HepG2 (cell line): ENCODE measurements around the gene MTOR. TPM values are rescaled to one million over a fixed set of nuclear protein-coding genes. Genes with fewer than 3 reads are reported as not detected.

Experiments used
- ATAC-seq: fragments of 200-7000 bp; cut with Tn5 transposase; 3 replicates; pipeline ENCODE4 v1.9.1; 2020; ENCODE audit warnings: mild to moderate bottlenecking, moderate library complexity
- BruUV-seq: library from RNA; stranded (reverse); fragments of 400-500 nt; replicated peaks from 2 replicates; lab custom pipeline; 2021; lab: Mats Ljungman, UMichigan
- CTCF ChIA-PET: fragments of 300-600 bp; formaldehyde crosslinking; extraction: SDS; loops from one replicate; lab custom pipeline; 2021; ENCODE audit warnings: low total read pairs, inconsistent platforms, low intra/inter-chr PET ratio; lab: Yijun Ruan, JAX
- POLR2A ChIA-PET: fragments of 350-600 bp; sonication (Branson Sonifier 250); formaldehyde crosslinking; loops from one replicate; lab custom pipeline; 2020; ENCODE audit warnings: antibody characterized with exemption, inconsistent platforms; lab: Yijun Ruan, JAX
- DNase-seq: peaks from one replicate; pipeline ENCODE4 v3.0.0-alpha.2; 2015; ENCODE audit warnings: low spot score
- FAIRE-seq: peaks from 3 replicates; lab custom pipeline; 2011; peaks lifted over from hg19 to GRCh38; lab: Jason Lieb, UNC
- H2AFZ ChIP-seq: one replicate; pipeline ENCODE4 v1.6.1; 2011; ENCODE audit warnings: low read length, inconsistent platforms
- H3K27ac ChIP-seq: fragments of 300-600 bp; 3 replicates; pipeline ENCODE4 v1.8.0; 2011; ENCODE audit warnings: mixed run types, mild to moderate bottlenecking, mixed read lengths, low read length, inconsistent platforms; ENCODE audit not compliant: insufficient read depth; ENCODE audit errors: extremely low read length
- H3K27me3 ChIP-seq, 2 experiments: fragments of 200-600 bp in 1 of 2; 2 replicates in 1 of 2; 3 replicates in 1 of 2; pipeline versions ENCODE4 v1.6.0 to v1.8.0; 2011; ENCODE audit warnings: low read length in 2 of 2, mild to moderate bottlenecking in 2 of 2, moderate library complexity in 2 of 2, inconsistent platforms in 1 of 2; ENCODE audit not compliant: insufficient read depth in 2 of 2, control insufficient read depth in 1 of 2
- H3K36me3 ChIP-seq, 2 experiments: fragments of 200-600 bp in 1 of 2; replicated peaks in 1 of 2; 2 replicates in 1 of 2; 3 replicates in 1 of 2; pipeline versions ENCODE4 v1.5.1 to v1.8.0; 2011; ENCODE audit warnings: low read length in 2 of 2, inconsistent platforms in 1 of 2; ENCODE audit not compliant: insufficient read depth in 2 of 2, control insufficient read depth in 1 of 2
- H3K4me1 ChIP-seq: 2 replicates; pipeline ENCODE4 v1.5.1; 2012; ENCODE audit warnings: low read length, inconsistent platforms; ENCODE audit not compliant: insufficient read depth
- H3K4me2 ChIP-seq: 2 replicates; pipeline ENCODE4 v1.6.0; 2011; ENCODE audit warnings: low read depth, low read length, inconsistent platforms
- H3K4me3 ChIP-seq, 3 experiments: fragments of 200-600 bp in 1 of 3; sonication (generic), shearing (Covaris generic) in 1 of 3; replicated peaks in 1 of 3; 2 replicates each; pipeline ENCODE4 v1.5.1; 2011 to 2016; ENCODE audit warnings: low read length in 3 of 3, inconsistent platforms in 2 of 3, low read depth in 2 of 3, mild to moderate bottlenecking in 2 of 3, control low read depth in 1 of 3, mixed read lengths in 1 of 3; ENCODE audit not compliant: insufficient read depth in 1 of 3
- H3K79me2 ChIP-seq: one replicate; pipeline ENCODE4 v1.6.1; 2011; ENCODE audit warnings: low read length, inconsistent platforms; ENCODE audit not compliant: insufficient read depth
- H3K9ac ChIP-seq: 2 replicates; pipeline ENCODE4 v1.6.0; 2011; ENCODE audit warnings: mild to moderate bottlenecking, low read depth, low read length, inconsistent platforms; ENCODE audit not compliant: insufficient read depth
- H3K9me3 ChIP-seq: 2 replicates; pipeline ENCODE4 v1.5.1; 2012; ENCODE audit warnings: mild to moderate bottlenecking, low read length
- H4K20me1 ChIP-seq: 2 replicates; pipeline ENCODE4 v1.6.0; 2011; ENCODE audit warnings: inconsistent platforms, mild to moderate bottlenecking, low read length, moderate library complexity; ENCODE audit not compliant: insufficient read depth
- CC2D1A ChIP-seq: sonication (generic); formaldehyde crosslinking; IDR thresholded peaks from 2 replicates; pipeline ENCODE4 v1.8.1; 2023; ENCODE audit warnings: mild to moderate bottlenecking, missing genetic modification reagents
- HOXA5 ChIP-seq: sonication (generic); formaldehyde crosslinking; IDR thresholded peaks from 2 replicates; pipeline ENCODE4 v1.4.0; 2020; ENCODE audit warnings: missing genetic modification reagents
- PAX8 ChIP-seq: sonication (generic); formaldehyde crosslinking; IDR thresholded peaks from 2 replicates; pipeline ENCODE4 v1.8.0; 2022; ENCODE audit warnings: mild to moderate bottlenecking, missing genetic modification reagents, borderline replicate concordance
- RARA ChIP-seq: IDR thresholded peaks from 2 replicates; pipeline ENCODE4 v1.6.1; 2016; ENCODE audit warnings: missing genetic modification reagents, missing compliant biosample characterization
- WGBS: methylation state at CpG from one replicate; pipeline ENCODE4 v1.1.6; 2017; ENCODE audit warnings: low lambda C conversion rate; 5-methylcytosine and 5-hydroxymethylcytosine counted together
- in situ Hi-C: cut with HindIII; loops from 2 replicates; pipeline ENCODE4 v1.10.0; 2017; ENCODE audit warnings: low pct_unique_long_range_greater_than_20kb; ENCODE audit not compliant: extremely low pct_ligation_motif_present
- intact Hi-C: fragments of 100-400 bp; cut with micrococcal nuclease; formaldehyde crosslinking; loops from one replicate; pipeline ENCODE4 v1.10.0; 2022; ENCODE audit not compliant: unreplicated experiment
- polyA plus RNA-seq, 8 experiments: library from polyadenylated mRNA; depleted of rRNA in 3 of 8; stranded (reverse) in 7 of 8; unstranded in 1 of 8; fragments of >200 nt; fragmentation: Illumina TruSeq in 4 of 8; extraction: Trizol in 4 of 8; gene quantifications; 2 replicates each; pipeline versions ENCODE4 v1.2.1 to v1.2.3, GENCODE V29; 2011 to 2016; ENCODE audit warnings: low read depth in 4 of 8, missing spikeins in 1 of 8, mixed read lengths in 1 of 8; ENCODE audit not compliant: insufficient read depth in 1 of 8
- total RNA-seq, 5 experiments: library from RNA; depleted of rRNA; stranded (reverse); fragments of >200 nt; fragmentation: Illumina TruSeq; extraction: Trizol; gene quantifications; 2 replicates each; pipeline ENCODE4 v1.2.3, GENCODE V29; 2016; ENCODE audit warnings: low read depth in 1 of 5
- TF ChIP-seq, protein P1 (sequence below): sonication (generic); formaldehyde crosslinking; IDR thresholded peaks from 2 replicates; pipeline ENCODE4 v1.8.0; 2022; ENCODE audit warnings: mild to moderate bottlenecking, missing genetic modification reagents, borderline replicate concordance

MTOR gene
- total and polyA plus RNA-seq, 2 of the 13 experiments (the other 11 are each of a cell fraction or from before 2014, with no cell fraction given): 24.6 to 34.6 TPM

DNA sequence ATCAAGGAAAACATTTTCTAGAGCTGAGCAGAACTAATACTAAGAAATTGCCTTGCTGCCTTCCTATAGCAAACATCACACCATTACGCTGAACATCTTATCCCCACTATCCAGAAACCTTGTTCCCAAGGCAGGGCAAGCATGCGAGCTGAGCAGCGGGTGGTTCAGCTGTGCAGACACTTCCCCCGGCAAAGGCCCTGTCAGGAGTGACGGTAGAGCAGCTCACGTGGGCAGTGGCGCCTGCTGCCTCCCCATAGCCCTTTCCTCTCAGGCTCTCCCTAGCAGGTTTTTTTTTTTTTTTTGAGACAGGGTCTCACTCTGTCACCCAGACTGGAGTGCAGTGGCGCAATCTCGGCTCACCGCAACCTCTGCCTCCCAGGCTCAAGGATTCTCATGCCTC lies 86.9 kb downstream of the MTOR start:
- FAIRE-seq (no peak), ATAC-seq (no peak)
- H3K27ac ChIP-seq: no peak overlapping the region
- CTCF ChIA-PET: no interaction called here
- peaks cover 0 to 2% of the 10 kb centered on the region in 2 experiments; a peak in 1 of 5 replicates for H3K36me3 ChIP-seq
- no peak overlapping the region for H3K4me3 ChIP-seq
- WGBS: 99% methylated on average over 10 of the region's 10 CpGs
- intact Hi-C loops: no loop called here
- no peaks in the 10 kb centered on the region for H3K79me2 ChIP-seq
- TF ChIP-seq, protein P1, sequence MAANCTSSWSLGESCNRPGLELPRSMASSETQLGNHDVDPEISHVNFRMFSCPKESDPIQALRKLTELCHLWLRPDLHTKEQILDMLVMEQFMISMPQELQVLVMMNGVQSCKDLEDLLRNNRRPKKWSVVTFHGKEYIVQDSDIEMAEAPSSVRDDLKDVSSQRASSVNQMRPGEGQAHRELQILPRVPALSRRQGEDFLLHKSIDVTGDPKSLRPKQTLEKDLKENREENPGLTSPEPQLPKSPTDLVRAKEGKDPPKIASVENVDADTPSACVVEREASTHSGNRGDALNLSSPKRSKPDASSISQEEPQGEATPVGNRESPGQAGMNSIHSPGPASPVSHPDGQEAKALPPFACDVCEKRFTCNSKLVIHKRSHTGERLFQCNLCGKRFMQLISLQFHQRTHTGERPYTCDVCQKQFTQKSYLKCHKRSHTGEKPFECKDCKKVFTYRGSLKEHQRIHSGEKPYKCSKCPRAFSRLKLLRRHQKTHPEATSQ (CRISPR knock-in tag): no peak
- TF ChIP-seq, all 625 proteins: peak for 0
- POLR2A ChIA-PET: no interaction called here
- H3K4me1 ChIP-seq: peaks cover 9% of the 10 kb centered on the region; the same call in 1 of the 2 replicates
- H2AFZ ChIP-seq: no peak overlapping the region
- no peak for DNase-seq
- no peak overlapping the region for H3K9ac ChIP-seq
- no peaks in the 10 kb centered on the region for H4K20me1 ChIP-seq
- H3K9me3 ChIP-seq: no peaks in the 10 kb centered on the region
- no TSS peak for BruUV-seq
- H3K27me3 ChIP-seq: no peaks in the 10 kb centered on the region
- in situ Hi-C loops: no loop called here
- H3K4me2 ChIP-seq: no peak overlapping the region

DNA sequence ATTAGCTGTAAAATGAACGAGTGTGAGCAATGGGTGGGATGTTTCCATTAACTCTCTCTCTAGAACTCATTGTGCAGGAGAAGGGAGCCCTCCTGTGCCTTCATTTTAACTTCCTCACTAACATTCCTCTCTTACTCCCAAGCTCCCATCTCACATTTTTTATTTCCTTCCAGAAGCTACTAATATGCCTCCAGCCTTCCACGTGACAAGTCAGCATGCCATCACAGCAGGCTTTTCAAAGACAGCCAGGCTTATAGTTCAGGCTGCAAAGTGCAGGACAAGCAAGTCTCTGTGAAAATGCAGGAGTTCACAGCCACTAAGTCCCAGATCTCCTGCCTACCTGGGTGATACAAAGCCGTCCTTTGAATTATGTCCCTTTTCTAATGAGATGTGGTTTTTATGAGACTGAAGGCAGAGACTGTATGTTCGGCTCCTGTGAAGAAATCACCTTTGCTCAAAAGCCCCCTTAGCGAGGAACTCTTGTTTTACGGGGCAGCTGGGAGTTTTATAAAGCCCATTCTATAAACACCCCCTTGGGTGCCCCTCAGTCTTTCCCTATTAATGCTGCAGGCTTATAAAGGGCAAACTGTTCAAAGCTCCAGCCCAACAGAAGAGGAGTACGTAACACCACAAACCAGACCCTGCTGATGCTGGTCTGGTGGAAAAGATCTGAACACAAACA lies 87.9 kb downstream of the MTOR start:
- POLR2A ChIA-PET: no interaction called here
- H3K36me3 ChIP-seq: peaks cover 0 to 2% of the 10 kb centered on the region in 2 experiments; a peak in 1 of 5 replicates
- no peak for FAIRE-seq

More for the DNA sequence above, 87.9 kb downstream of the MTOR start:
- no TSS peak for BruUV-seq
- intact Hi-C loops: no loop called here
- no peak overlapping the region for H3K9ac ChIP-seq
- no peaks in the 10 kb centered on the region for H3K27me3 ChIP-seq
- no peaks in the 10 kb centered on the region for H4K20me1 ChIP-seq
- TF ChIP-seq PAX8: no peak
- TF ChIP-seq HOXA5 (CRISPR knock-in tag): no peak
- TF ChIP-seq RARA: no peak
- no peak for TF ChIP-seq CC2D1A (CRISPR knock-in tag)
- H3K4me3 ChIP-seq: no peak overlapping the region
- 0 out of 2 replicates have a peak, but pooled peaks cover under 1% of the 10 kb centered on the region for H3K4me1 ChIP-seq
- H3K27ac ChIP-seq: no peak overlapping the region
- 92% methylated on average over 7 of the region's 7 CpGs for WGBS
- ATAC-seq: no peak
- DNase-seq: no peak
- in situ Hi-C loops: no loop called here
- no peaks in the 10 kb centered on the region for H3K9me3 ChIP-seq
- no peak overlapping the region for H3K4me2 ChIP-seq
- H2AFZ ChIP-seq: no peak overlapping the region
- CTCF ChIA-PET: no interaction called here
- no peaks in the 10 kb centered on the region for H3K79me2 ChIP-seq
